GM10248 (cell line): ENCODE measurements around the gene CHST1.

Experiments used
- CTCF ChIA-PET: fragments of 300-600 bp; sonication (Branson Sonifier 250); formaldehyde crosslinking; extraction: SDS; loops from one replicate; lab custom pipeline; 2021; ENCODE audit warnings: antibody characterized with exemption; lab: Yijun Ruan, JAX
- POLR2A ChIA-PET: fragments of 350-650 bp; sonication (Branson Sonifier 250); formaldehyde crosslinking; extraction: SDS; loops from one replicate; lab custom pipeline; 2020; ENCODE audit warnings: antibody characterized with exemption; lab: Yijun Ruan, JAX
- DNase-seq: peaks from one replicate; pipeline ENCODE4 v3.0.0; 2012; ENCODE audit errors: extremely low spot score
- CTCF ChIP-seq: IDR thresholded peaks from 2 replicates; pipeline ENCODE4 v1.5.1; 2012; ENCODE audit warnings: mild to moderate bottlenecking, low read depth; ENCODE audit errors: extremely low read depth, missing control alignments, control extremely low read depth

CHST1 gene

DNA sequence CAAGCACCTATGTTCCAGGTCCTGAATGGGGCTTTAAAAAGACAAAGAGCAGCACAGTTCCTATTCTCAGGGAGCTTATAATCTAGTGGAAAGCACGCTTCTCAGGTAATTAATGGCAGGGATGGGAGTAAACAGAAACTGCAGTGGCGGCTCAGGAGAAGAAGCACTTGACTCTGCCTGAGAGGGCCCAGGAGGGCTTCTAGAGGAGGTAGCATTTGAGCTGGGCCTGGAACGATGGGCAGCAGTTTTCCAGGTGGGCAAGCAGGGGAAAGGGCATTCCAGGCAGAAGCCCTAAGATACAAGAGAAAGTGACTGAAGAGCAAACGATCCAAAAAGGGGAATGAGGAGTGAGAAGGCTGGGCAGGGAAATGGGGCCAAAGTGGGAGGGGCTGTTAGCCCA lies 37.1 kb upstream of the CHST1 start:
- CTCF ChIA-PET: interaction anchor here (1.1 to 2.3 kb wide), 3 partner anchors 26 to 69 kb away, joined by 4 to 8 read pairs (median 8); no protein-coding TSS in a partner anchor
- TF ChIP-seq CTCF: no peak
- DNase-seq: no peak
- POLR2A ChIA-PET: no interaction called here

GRCh38 chr11:45698777-45699497 lies 33.5 kb upstream of the CHST1 start:
- ChIA-PET POLR2A (no interaction called here), CTCF (interaction anchor here (0.9 kb wide), 1 partner anchor 12 kb away, joined by 5 read pairs; no protein-coding TSS in a partner anchor)
- DNase-seq: no peak
- TF ChIP-seq CTCF: no peak

DNA sequence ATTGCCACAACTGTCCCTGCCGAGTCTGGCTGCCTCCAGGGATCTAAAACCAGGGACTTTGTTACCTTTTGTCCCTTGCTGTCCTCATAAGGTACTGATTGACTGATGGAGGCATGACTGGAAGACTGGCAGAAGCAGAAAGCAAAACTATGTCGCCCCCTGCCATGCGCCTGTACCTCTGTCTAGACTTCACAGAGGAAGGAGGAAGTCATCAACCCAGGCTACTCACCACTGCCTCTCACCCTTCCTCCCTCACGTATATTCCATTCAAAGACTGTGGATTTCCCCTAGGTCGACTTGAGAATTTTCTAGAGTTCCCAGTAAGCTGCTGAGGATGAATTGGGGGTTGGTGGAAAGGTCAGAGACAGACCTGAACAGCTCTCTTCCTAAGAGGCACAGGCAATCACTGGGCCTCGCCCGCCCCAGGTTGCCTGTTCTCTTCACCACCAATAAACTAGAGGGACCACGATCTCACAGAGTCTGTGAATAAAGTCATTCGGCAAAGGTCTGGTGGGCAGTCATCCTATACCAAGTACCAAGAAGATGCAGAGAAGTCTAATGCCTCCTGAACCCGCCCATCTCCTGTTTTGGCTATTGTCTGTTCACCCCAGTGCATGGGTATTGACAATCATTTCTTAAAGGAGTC lies 27.5 kb upstream of the CHST1 start:
- no peak for TF ChIP-seq CTCF
- POLR2A ChIA-PET: no interaction called here
- no peak for DNase-seq
- CTCF ChIA-PET: interaction anchor here (0.9 kb wide), 1 partner anchor 79 kb away, joined by 3 read pairs; no protein-coding TSS in a partner anchor

DNA sequence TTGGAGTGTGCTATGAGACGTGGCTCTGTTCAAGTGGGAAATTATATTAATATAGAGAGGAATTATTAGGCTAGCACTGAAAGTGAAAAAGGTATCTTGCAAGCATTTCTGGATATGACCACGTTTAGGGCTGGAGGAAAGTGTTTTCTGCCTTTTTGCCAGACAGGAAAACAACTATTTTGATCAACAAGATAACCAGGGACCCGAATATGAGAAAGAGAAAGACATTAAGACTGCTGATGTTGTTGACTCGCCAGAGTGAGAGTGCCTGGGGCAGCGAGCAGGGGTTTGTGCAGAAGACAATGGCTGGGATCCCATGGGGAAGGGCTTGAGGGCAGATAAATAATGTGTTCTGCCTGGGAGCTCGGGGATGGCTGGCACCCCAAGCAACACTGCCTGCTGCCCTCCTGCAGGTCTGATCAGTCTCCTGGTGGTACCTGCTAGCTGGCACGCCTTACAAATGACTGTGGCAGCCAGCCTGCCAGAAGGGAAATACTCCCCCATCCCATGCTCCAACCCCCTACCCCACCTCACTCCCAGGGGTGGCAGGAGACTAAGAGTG lies 23.1 kb upstream of the CHST1 start:
- ChIA-PET POLR2A (no interaction called here), CTCF (interaction anchor here (1.1 to 1.7 kb wide), 2 partner anchors 12 to 34 kb away, joined by 3 to 5 read pairs; no protein-coding TSS in a partner anchor)
- TF ChIP-seq CTCF: no peak

GRCh38 chr11:45687836-45688235 lies 22.4 kb upstream of the CHST1 start:
- no peak for TF ChIP-seq CTCF
- CTCF ChIA-PET: interaction anchor here (1.1 kb wide), 1 partner anchor 33 kb away, joined by 3 read pairs; no protein-coding TSS in a partner anchor
- no peak for DNase-seq
- POLR2A ChIA-PET: no interaction called here

More for the DNA sequence above, 23.1 kb upstream of the CHST1 start:
- no peak for DNase-seq

GRCh38 chr11:45685964-45686537 lies 20.6 kb upstream of the CHST1 start:
- ChIA-PET CTCF (no interaction called here), POLR2A (no interaction called here)
- TF ChIP-seq CTCF: no peak
- DNase-seq: no peak
